Measurements from ENCODE around the gene NLRC3.

DNA sequence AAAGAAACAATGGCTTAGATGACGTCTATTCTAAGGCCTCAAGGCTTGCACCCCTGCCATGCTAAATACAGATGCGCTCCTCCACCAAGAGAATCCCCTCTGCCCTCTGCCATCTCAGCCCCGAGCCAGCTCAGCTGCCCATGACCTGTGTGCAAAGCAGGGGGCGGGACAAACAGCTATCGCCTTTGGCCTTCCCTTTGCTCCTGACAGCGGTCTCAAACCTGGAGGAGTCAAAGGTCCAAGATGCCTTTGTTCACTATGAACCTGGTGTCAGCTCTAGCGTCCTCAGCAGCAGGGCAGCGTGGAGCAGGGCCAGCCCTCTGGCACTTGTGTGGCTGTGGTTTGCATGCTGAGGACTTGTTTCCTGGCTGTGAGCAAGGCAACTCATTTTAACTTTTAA is 21.9 kb upstream of the NLRC3 start:
- no peak for TF ChIP-seq CTCF (IDR thresholded peaks at IDR 0.05)
- no peak for TF ChIP-seq IRF1 (CRISPR knock-in tag; IDR thresholded peaks at IDR 0.05)
- no peak for TF ChIP-seq FOXJ3 (CRISPR knock-in tag; IDR thresholded peaks at IDR 0.05; ENCODE audit: borderline replicate concordance)
- no peak for TF ChIP-seq ZNF423 (CRISPR knock-in tag; IDR thresholded peaks at IDR 0.05)
- TF ChIP-seq, protein P1, sequence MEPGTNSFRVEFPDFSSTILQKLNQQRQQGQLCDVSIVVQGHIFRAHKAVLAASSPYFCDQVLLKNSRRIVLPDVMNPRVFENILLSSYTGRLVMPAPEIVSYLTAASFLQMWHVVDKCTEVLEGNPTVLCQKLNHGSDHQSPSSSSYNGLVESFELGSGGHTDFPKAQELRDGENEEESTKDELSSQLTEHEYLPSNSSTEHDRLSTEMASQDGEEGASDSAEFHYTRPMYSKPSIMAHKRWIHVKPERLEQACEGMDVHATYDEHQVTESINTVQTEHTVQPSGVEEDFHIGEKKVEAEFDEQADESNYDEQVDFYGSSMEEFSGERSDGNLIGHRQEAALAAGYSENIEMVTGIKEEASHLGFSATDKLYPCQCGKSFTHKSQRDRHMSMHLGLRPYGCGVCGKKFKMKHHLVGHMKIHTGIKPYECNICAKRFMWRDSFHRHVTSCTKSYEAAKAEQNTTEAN (CRISPR knock-in tag; IDR thresholded peaks at IDR 0.05): no peak
- TF ChIP-seq, protein P2, sequence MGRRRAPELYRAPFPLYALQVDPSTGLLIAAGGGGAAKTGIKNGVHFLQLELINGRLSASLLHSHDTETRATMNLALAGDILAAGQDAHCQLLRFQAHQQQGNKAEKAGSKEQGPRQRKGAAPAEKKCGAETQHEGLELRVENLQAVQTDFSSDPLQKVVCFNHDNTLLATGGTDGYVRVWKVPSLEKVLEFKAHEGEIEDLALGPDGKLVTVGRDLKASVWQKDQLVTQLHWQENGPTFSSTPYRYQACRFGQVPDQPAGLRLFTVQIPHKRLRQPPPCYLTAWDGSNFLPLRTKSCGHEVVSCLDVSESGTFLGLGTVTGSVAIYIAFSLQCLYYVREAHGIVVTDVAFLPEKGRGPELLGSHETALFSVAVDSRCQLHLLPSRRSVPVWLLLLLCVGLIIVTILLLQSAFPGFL (CRISPR knock-in tag; IDR thresholded peaks at IDR 0.05; ENCODE audit: borderline replicate concordance): no peak
- no peak for TF ChIP-seq GABPB1 (CRISPR knock-in tag; IDR thresholded peaks at IDR 0.05)
- TF ChIP-seq USF2 (CRISPR knock-in tag; IDR thresholded peaks at IDR 0.05): no peak
- TF ChIP-seq, protein P3, sequence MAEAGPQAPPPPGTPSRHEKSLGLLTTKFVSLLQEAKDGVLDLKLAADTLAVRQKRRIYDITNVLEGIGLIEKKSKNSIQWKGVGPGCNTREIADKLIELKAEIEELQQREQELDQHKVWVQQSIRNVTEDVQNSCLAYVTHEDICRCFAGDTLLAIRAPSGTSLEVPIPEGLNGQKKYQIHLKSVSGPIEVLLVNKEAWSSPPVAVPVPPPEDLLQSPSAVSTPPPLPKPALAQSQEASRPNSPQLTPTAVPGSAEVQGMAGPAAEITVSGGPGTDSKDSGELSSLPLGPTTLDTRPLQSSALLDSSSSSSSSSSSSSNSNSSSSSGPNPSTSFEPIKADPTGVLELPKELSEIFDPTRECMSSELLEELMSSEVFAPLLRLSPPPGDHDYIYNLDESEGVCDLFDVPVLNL (CRISPR knock-in tag; IDR thresholded peaks at IDR 0.05; ENCODE audit: borderline replicate concordance, low read depth): no peak
- no peak for TF ChIP-seq FOXP4 (CRISPR knock-in tag; IDR thresholded peaks at IDR 0.05)
- no peak for TF ChIP-seq PRDM15 (CRISPR knock-in tag; IDR thresholded peaks at IDR 0.05)
- no peak for TF ChIP-seq ZNF512 (CRISPR knock-in tag; IDR thresholded peaks at IDR 0.05; ENCODE audit: borderline replicate concordance)
- TF ChIP-seq, protein P4, sequence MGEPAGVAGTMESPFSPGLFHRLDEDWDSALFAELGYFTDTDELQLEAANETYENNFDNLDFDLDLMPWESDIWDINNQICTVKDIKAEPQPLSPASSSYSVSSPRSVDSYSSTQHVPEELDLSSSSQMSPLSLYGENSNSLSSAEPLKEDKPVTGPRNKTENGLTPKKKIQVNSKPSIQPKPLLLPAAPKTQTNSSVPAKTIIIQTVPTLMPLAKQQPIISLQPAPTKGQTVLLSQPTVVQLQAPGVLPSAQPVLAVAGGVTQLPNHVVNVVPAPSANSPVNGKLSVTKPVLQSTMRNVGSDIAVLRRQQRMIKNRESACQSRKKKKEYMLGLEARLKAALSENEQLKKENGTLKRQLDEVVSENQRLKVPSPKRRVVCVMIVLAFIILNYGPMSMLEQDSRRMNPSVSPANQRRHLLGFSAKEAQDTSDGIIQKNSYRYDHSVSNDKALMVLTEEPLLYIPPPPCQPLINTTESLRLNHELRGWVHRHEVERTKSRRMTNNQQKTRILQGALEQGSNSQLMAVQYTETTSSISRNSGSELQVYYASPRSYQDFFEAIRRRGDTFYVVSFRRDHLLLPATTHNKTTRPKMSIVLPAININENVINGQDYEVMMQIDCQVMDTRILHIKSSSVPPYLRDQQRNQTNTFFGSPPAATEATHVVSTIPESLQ (CRISPR knock-in tag; IDR thresholded peaks at IDR 0.05): no peak
